ENCODE measurements around the gene TOPBP1.
"Not testable (repeated sequence)": the region's sequence is repeated elsewhere in the genome, so short reads cannot be mapped to it uniquely, and the experiment has no call there.

TOPBP1 gene

DNA sequence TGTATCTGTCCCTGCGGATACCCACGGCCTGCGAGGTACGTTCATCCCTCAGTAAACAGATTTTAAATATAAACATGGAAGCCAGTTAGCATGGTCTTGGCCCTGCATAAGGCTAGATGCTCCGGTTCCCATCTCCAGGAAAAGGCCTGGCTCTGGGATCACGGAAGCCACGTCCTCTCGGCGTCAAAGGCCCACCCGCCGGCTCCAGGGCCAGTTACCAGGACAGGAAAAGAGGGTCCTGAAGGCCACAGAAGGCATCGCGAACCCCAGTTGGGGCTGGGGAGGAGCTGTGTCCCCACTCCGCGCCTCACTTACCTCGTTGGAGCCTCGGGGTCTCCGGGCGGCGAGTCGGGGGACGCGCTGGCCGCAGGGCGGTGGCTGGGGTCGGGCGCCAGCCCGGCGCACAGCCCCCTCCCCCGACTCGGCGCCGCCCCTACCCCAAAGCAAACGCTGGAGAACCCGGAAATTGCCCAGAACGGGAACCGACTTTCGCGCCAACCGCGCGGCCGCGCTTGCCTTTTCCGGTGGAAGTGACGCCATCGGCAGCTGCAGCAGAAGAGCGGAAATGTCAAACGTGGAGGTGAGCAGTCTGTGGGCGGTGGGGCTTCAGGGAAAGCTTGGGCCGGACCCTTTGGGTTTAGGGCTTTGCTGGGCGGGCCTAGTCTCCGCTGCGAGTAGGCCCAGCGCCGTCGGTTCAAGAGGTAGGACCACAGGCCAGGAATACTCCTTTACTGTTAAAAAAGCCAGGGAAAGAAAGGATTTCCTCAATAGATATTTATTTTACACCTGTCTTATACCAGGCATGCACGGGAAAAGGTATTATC is at the start of gene TOPBP1:
Gene TOPBP1 (minus strand): TSS at position 488 of the 824 bp plus-strand sequence. CDS start 814 bp downstream, outside the sequence.
- peak; percentile 93 for DNase-seq

DNA sequence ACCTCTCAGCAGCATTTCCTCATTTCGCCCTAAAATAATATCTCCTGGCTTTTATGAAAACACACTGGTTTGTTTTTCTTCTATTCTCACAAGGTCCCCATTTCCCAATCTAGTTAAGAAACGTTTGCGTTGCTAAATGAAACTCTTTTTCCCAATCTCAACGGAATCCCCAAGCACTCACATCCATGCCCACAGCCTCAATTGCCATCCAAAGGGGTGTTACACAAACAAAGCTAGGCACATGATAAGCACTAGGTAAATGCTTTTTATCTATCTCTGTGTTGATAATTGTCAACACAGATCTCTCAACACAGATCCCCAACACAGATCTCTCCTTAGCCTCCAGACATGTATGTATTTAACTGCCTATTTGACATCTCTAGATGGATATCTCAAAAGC is 49.3 kb upstream of the TOPBP1 start:
- DNase-seq: no peak

DNA sequence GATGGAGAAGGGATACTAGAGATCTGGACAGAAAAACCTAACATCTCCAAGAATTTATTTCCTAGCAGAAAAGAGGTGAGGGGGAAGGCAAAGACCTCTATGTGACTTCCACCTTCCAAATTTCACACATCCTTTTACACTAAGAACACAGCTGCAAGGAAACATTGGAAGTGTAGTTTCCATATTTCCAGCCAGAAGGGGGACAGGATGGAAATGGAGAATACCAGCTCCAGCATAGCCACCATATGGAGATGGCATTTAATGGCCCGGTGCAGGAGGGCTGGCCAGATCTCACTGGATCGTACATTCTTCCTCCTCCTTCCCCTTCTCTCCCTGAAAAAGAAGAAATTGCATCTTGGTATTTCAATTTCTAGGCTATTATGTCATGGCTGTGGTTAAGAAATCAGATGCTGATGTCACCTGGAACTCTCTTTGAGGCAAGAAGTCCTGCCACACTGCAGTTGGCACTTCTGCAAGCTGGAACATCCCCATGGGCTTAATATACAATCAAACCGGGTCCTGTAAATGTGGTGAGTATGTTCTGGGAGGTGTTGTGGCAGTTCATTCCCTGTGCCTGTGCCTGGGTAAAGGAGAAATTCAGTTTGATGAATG is 47.5 kb upstream of the TOPBP1 start:
- DNase-seq: no peak

DNA sequence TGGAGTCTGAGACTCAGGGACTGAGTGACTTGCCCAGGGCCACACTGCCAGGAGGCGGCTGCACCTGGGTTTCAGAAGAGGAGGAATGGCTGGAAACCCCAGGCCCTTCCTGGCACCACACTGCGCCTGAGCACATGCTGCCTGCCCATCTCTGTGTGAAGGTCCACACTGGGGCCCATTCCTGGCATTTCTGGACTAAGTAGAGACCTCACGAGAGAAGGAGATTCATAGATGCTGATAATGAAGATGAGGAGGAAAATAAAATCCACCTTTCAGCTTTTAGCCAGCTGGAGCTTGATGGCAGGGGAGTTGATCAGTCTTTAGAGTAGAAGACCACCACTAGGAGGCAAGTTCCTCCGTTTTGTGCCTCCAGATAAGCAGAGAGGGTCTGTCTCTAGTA is 44.3 kb upstream of the TOPBP1 start:
- DNase-seq: no peak

DNA sequence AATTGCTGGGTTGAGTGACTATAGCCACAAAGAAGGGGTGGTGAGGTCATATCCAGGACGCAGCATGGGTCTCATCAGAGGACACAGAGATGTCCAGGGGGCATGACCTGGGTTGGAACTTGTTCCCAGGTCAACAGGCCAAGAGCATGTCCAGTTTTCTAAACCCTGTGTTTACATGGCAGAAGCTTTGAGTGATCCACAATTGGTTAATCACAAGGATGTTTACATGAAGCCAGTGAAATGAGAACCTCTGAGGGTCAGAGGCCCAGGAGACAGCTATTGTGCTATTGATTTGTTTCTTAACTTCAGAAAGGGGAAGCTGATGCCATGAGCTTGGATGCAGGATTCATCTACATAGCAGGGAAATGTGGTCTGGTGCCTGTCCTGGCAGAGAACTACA is 42.2 kb upstream of the TOPBP1 start:
- no peak for DNase-seq

DNA sequence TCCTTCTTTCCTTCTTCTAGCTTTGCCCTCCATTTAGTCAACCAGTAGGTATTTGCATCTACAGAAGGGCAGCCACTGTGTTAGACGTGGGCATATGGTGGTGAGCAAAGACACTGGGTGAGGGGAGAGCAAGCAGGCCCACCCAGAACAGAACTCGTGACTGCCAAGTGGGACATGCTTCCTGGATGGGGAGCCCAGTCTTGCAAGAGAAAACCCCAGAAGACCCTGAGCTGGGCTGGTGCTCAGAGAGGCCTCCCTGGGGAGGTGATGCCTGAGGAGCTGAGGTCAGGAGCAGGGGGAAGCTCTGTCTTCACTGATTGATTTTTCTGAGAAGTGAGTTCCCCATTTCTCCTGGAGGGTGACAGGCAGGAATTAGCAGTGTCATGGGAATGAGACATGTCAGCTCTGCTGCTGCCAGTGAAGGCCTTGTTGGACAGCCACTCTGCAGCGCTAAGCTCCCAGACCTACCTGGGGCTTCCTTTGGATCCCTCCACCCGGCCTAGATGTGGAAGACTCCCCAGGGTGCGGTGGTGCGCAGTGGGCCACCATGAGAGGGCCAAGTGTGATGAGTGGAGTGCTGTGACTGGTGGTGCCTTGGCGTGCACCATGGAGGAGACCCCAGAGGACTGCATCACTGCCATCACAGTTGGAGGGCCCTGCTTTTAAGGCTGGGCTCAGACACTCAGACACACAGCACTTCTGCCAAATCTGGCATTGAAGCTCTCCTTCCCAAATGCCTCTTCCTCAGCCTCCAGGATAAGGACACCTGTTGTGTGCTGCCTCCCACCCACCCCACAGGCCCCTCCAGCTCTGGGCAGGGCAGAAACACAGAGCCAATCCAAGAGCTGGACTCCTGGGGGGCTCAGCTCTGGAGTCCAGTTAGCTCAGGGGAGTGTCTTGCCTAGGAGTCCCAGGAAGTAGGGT is 40.0 kb upstream of the TOPBP1 start:
- DNase-seq: no peak

DNA sequence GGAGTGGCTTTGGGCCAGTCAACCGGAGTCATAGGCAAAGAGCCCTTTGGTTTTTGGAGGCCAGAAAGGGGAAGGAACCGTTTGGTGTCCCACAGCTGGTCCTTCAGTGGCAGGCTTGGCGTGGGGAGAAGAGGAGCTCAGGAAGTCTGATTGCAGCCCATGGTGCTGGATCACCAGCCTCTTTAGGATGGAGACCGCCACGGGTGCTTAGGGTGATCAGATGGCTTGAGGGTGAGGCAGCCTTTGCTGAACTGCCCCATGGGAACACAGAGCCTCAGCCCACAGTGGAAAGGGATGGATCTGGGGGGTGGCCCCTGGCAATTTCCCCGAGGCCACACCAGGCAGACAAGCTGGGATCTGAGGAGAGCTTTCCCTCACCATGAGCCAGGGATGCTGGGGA is 38.6 kb upstream of the TOPBP1 start:
- no peak for DNase-seq

DNA sequence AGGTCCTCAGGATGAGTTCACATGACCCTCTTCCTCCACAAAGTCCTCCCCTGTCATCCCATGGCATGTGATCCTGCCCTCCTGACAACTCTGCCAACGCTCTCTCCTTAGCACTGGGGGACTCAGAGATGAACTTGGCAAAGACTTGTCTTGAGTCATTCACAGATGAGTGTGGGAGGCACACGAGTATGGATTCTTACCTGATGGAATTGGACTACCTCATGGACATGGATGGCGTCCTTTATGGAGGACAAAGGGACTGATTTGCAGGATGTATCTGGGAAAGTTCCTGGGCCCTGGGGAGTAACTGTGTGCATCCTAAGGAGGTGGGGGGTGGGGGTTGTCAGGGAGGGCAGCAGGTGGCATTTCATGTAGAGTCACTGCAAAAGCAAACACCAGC is 38.2 kb upstream of the TOPBP1 start:
- no peak for DNase-seq

DNA sequence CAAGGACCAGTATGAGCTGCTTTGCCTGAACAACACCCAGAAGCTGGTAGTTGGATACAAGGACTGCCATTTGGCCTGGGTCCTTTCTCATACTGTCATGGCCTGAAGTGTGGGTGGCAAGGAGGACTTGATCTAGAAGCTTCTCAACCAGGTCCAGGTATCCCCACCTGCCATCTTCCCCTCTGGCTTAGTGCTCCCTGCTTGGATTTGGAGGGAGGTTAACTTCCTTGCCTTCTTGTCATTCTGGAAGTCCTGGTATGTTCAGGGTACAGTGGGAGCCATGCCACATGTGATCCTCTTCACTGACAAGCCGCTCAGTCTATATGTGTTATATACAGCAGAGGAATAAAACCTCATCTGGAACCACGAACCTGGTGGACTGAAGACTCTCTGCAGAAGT is 37.7 kb upstream of the TOPBP1 start:
- no peak for DNase-seq

DNA sequence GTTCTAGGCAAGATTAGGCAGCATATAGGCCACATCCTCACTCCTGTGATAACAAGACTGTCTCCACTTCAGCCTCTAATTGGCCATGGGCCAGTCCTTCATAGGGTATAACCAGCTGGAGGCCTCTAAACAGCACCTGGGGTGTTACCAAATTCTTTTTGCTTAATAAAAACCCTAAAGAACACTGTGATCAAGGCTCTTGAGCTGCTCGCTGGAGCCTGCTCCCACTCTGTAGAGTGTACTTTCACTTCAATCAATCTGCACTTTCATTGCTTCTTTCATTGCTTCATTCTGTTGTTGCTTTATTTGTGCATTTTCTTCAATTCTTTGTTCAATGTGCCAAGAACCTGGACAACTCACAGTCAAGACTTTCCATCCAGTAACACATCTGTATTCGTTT is 36.2 kb upstream of the TOPBP1 start:
- DNase-seq: no peak

DNA sequence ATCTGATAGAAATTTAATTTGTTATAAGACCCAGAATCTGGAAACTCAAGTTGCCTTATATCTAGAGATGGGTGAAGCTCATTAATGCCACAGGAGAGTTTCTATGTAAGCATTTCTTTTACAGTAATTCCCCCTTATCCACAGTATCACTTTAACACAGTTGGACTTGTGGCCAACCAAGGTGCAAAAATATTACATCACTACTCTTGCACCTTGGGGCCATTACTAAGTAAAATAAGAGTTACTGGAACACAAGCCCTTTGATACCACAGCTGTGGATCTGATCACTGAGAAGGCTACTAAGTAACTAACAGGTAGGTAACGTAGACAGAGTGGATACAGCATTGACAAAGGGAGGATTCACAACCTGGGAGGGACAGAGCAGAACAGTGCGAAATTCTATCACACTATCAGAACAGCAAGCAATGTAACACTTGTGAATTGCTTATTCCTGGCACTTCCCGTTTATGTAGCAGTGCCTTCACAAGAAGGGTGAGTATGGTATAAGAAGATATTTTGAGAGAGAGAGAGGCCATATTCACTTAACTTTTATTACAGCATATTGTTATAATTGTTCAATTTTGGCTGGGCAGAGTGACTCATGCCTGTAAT is 33.9 kb upstream of the TOPBP1 start:
- no peak for DNase-seq

DNA sequence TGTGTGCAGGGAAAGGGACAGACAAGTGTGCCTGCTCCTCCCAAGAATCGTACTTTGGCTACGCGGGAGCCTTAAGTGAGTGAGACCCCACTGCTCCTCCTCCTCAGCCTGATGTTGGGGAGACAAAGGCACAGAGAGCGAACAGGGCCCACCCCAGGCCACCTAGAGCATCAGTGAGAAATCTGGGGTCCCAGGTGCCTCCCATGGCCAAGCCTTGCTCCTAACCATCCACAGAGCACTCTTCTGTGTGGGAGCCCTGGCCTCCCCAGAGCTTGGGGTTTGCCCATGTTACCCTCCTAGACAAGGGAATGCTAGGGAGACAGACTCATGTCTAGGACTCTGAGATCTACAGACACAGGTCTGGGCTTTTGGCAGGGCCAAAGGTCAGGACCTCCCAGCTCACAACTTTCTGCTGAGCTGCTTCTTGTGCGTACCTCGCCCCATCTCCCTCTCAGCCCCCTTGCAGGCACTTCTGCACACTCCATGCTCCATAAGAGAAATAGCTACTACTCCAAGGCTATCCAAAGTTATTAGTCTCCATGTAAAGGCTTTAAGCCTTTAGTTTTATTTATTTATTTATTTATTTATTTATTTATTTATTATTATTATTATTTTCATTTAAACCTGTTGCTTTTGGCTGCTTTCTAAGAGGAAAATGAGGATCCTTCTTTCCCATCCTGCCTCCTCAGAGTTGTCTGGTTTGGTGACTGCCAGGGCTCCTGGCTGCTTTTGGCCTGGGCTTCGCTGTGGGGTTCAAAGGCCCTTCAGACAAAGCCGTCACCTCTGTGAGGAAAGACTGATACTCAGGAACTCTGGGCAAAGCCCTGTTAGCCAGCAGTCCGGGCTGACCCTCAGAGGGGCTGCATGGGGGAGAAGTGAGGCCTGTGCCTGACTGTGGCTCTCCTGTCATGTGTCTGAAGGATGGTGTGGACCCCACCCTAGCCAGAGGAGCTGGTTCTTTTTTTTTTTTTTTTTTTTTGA is 32.8 kb upstream of the TOPBP1 start:
- no peak for DNase-seq

DNA sequence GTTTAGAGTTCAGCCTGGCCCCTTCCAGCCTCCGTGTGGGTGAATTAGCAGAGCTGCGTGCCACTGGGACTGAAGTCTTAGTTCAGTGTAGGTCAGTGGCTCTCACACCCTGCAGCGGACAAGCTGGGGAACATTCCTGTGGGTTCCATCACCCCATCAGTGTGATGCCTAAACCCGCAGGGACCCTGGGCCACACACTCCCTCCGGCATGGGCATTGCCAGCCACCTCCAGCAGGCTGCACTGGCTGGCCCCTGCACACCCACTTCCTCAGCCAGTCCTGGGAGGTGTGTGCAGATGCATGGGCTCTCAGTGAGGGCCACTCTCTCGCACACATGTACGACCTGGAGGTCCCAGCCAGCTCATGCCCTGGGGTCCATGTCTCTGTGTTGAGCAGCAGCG is 32.1 kb upstream of the TOPBP1 start:
- DNase-seq: no peak

DNA sequence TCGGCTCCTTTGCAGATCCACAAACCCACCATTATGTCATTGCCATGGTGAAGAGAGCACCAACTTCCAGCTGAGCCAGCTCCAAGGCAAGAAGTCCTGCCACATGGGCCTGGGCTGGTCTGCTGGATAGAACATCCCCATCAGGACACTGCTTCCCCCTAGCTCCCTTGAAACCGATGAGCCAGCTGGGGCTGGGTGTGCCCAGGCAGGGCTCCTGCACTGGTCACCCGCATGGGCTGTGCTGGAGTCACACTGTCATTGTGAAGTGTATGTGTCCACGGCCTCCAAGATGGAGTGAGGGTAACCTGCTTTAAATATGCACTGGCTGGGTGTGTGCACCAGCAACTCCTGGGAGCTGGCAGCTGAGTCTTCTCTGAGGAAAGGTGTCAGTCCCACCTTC is 31.0 kb upstream of the TOPBP1 start:
- no peak for DNase-seq

DNA sequence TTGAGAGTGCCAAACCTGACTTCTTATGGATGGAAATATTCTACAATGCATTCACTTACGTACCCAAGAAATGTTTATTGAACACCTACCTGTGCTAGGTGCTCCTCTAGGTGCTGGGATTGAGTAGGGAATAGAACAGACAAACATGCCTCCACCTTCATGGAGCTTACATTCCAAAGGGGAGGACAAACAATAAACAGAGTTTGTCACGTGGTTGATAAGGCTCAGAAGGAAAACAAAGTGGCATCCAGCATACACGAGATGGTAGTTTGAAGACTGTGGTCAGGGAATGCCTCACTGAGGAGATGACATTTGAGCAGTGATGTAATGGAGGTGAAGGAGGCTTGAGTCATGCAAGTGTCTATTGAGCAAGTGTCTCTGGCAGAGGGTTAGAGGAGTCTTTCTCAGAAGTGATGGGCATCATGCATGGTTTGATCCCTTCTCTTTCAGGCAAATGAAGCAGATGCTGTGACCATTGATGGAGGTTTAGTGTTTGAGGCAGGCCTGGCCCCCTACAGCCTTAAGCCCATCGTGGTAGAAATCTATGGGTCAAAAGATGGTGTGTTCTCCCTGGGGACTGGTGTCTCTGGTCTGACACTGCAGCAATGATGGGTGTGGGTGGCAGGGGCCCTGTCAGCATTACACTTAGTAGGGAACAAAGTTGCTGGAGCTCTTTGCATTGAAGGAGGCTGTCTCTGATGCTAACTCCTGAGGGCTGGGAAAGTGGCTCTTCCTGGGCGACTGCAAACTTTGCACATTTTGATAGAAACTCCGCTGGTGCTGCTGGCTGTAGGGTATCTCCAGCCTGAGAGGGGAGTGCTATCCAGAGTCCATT is 29.7 kb upstream of the TOPBP1 start:
- no peak for DNase-seq

DNA sequence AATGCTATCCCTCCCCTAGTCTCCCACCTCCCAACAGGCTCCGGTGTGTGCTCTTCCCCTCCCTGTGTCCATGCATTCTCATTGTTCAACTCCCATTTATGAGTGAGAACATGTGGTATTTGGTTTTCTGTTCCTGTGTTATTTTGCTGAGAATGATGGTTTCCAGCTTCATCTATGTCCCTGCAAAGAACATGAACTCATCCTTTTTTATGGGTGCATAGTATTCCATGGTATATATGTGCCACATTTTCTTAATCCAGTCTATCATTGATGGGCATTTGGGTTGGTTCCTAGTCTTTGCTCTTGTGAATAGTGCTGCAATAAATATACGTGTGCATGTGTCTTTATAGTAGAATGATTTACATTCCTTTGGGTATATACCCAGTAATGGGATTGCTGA is 16.3 kb upstream of the TOPBP1 start:
- not testable (repeated sequence) for DNase-seq

DNA sequence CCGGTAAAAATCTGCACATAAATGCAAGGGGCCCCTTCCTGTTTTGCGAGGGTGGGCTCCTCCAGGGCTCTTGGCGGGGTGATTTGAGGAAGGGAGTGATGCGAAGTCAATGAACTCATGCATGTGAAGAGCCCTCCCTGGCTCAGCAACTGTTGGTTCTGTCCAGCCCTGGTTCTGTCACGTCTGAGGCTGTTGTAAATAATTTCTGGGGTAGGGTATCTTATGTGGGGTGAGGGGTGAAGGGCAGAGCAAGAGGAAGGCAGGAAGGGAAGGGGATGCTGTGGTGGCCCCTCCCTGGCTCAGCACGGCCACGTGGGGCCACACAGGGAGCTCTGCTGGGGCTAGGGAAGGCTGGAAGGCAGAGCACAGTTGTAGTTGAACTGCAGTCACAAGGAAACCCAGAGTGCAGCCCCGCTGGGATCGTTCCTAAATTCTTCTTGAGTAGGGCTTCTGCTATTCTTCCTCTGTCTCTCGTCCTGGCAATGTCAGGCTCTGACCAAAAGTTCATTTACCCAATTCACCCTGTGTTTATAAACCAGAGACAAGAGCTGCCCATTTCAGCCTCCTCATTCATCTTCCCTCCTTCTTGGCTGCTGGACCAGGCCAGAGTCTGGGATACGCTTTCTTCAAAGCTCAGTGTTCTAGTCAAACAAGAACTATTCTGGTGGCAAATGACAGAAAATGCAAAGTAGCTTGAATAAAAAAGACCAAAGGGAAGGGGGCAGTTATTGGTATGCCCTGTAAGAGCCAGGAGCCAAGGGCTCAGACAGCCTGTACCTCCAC is 14.8 kb upstream of the TOPBP1 start:
- no peak for DNase-seq

DNA sequence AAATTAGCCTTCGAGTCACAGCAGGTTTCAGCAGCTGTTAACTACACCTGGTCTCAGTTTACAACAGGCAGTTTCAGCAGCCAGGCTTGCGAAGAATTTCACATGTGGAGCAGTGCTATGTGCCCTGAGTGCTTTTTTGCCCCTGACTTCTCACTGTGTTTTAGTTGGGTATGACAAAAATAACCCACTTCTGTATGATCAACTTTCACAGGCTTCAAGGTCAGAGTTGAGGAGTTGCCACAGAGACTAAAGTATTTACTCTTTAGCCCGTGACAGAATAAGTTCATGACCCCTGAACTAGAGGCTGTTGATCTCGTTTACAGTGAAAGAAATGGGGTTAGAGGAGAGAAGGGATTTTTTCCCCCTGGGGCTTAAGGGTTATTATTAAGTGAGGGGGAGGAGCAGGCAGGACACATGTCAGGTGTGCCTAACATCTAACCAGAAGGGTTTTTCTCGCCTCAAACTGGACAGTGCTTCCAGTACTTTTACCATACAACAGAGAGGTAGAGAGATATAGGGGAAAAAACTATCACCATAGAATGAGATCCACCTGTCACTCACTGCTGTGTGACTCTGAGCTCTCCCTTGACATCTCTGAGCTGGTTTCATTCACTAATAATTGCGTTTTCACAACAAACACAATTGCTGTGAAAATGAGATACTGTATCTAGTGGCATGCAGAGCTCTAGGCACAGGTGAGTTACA is 14.0 kb upstream of the TOPBP1 start:
- DNase-seq: no peak

DNA sequence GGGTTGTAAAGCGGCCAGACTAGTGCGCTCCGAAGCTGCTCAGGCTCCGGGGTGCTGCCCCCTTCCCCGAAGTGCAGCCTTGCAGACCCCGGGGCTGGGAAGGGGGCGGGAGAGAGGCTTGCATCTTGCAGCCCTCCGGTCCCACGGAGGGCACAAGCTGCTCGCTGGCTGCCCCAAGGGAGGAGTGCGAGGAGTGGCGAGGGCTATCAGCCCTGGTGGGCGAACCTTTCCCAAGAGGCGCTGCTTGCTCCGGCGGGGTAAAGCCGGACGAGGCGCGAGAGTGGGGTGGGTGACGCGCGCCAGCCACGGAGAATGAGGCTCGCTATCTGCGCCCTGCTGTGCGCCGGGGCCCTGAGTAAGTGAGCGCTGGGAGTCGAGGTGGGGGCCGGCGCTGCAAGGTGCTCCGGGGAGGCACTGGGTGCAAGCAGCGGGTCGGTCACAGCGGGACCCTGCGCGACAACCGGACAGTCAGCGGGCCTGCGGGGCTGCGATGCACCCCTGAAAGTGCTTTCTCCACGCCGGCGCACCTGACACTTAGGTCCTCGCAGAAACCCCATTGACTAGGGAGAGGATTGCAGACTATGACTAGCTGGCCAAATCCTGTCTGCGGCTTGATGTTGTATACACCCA is 12.7 kb upstream of the TOPBP1 start:
- DNase-seq: no peak
